GM12801 (cell line): ENCODE results near the gene KRTAP12-4.

Experiments
- CTCF ChIP-seq: IDR thresholded peaks from one replicate; pipeline ENCODE4 v1.5.1; 2011; ENCODE audit warnings: control low read depth; ENCODE audit not compliant: insufficient read length; ENCODE audit errors: extremely low read depth

Gene KRTAP12-4

GRCh38 chr21:44684483-44684882 lies 30.0 kb upstream of the KRTAP12-4 start:
- no peak for TF ChIP-seq CTCF

GRCh38 chr21:44684077-44684476 lies 29.6 kb upstream of the KRTAP12-4 start:
- no peak for TF ChIP-seq CTCF

- no peak for TF ChIP-seq CTCF
These were observed 28.2 kb upstream of the KRTAP12-4 start for GRCh38 chr21:44682580-44683151.

GRCh38 chr21:44681861-44682579 lies 27.6 kb upstream of the KRTAP12-4 start, which contains the start of gene KRTAP12-1:
KRTAP12-1 (minus strand) TSS chr21:44682163; CDS start chr21:44682123, 40 bp downstream.
- no peak for TF ChIP-seq CTCF

- no peak for TF ChIP-seq CTCF
These were observed 26.7 kb upstream of the KRTAP12-4 start for GRCh38 chr21:44681152-44681551.

DNA sequence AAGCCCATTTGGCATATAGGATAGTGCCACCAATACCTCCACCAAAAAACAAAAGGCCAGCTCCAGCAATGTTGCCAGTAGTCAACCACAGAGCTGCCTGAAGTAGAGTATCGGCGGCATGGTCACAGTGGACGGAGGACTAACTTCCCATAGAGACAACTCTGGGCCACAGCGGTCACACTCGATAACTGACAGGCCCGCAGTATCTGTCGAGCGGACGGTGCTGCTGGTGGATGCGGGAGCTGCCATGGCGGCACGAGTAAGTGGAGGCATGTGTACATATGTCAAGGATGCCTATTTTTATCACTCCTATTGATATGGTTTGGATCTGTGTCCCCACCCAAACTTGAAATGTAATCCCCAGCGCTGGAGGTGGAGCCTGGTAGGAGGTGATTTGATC lies 23.4 kb upstream of the KRTAP12-4 start:
- no peak for TF ChIP-seq CTCF

DNA sequence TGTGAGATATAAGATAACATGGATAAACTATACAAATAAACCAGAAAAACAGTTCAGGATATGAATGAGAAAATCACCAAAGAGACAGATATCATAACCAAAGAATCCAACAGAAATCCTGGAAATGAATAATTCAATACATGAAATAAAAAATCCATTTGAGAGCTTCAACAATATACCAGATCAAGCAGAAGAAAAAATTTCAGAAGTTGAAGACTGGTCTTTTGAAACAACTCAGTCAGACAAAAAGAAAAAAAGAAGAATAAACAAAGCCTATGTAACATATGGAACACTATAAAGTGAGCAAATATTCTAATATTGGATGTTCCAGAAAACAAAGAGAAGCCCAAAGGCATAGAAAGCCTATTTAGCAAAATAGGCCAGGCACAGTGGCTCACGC lies 17.5 kb upstream of the KRTAP12-4 start:
- no peak for TF ChIP-seq CTCF
